Esophagus muscularis mucosa (tissue), 4 donors: ENCODE results near the gene RHOD. TPM values are rescaled to one million over a fixed set of nuclear protein-coding genes. Genes with fewer than 3 reads are reported as not detected.

Source experiments
- DNase-seq: peaks from one replicate; pipeline ENCODE4 v3.0.0-alpha.2; 2017; ENCODE audit errors: extremely low spot score
- H3K27ac ChIP-seq, 4 donors: fragments of 200-600 bp; sonication (generic); replicated peaks in 1 of 4; 1 replicate in 3 of 4; 2 replicates in 1 of 4; pipeline ENCODE4 v1.5.1; 2016 to 2019; ENCODE audit warnings: mild to moderate bottlenecking in 1 of 4
- H3K27me3 ChIP-seq, 4 donors: fragments of 200-600 bp; sonication (generic); one replicate each; pipeline versions ENCODE4 v1.5.1 to v1.6.0; 2016 to 2019
- H3K36me3 ChIP-seq, 4 donors: fragments of 200-600 bp; sonication (generic); one replicate each; pipeline ENCODE4 v1.5.1; 2016 to 2019
- H3K4me1 ChIP-seq, 4 donors: fragments of 200-600 bp; sonication (generic); one replicate each; pipeline ENCODE4 v1.5.1; 2016 to 2019
- H3K4me3 ChIP-seq, 4 donors: fragments of 200-600 bp; sonication (generic); 1 replicate in 2 of 4; 2 replicates in 2 of 4; pipeline ENCODE4 v1.5.1; 2016 to 2019; ENCODE audit warnings: mild to moderate bottlenecking in 4 of 4, moderate library complexity in 1 of 4
- H3K9me3 ChIP-seq, 4 donors: fragments of 200-600 bp; sonication (generic); 1 replicate in 3 of 4; 2 replicates in 1 of 4; pipeline ENCODE4 v1.5.1; 2016 to 2019
- CTCF ChIP-seq, 3 experiments: fragments of 200-600 bp in 2 of 3; fragments of 450-650 bp in 1 of 3; sonication (generic) in 2 of 3; IDR thresholded peaks; one replicate each; pipeline ENCODE4 v1.5.1; 2017 to 2019; ENCODE audit warnings: antibody characterized with exemption in 3 of 3, mild to moderate bottlenecking in 2 of 3, moderate library complexity in 1 of 3
- EP300 ChIP-seq: sonication (generic); formaldehyde crosslinking; IDR thresholded peaks from one replicate; pipeline ENCODE4 v1.6.1; 2017; ENCODE audit warnings: antibody characterized with exemption
- POLR2A ChIP-seq: fragments of 450-650 bp; IDR thresholded peaks from one replicate; pipeline ENCODE4 v1.6.1; 2017; ENCODE audit warnings: antibody characterized with exemption, moderate library complexity, mild to moderate bottlenecking, low read depth
- POLR2AphosphoS5 ChIP-seq, 2 donors: sonication (generic); formaldehyde crosslinking; IDR thresholded peaks; one replicate each; pipeline ENCODE4 v1.6.1; 2017; ENCODE audit warnings: antibody characterized with exemption in 2 of 2
- WGBS: methylation state at CpG from one replicate; pipeline ENCODE4 v1.1.5; 2018; 5-methylcytosine and 5-hydroxymethylcytosine counted together
- intact Hi-C: fragments of 100-400 bp; cut with DNase I; formaldehyde crosslinking; loops from one replicate; pipeline ENCODE4 v1.15.1; 2023
- total RNA-seq, 4 donors: library from RNA; depleted of rRNA; stranded (reverse); fragments of >200 nt; gene quantifications; one replicate each; pipeline versions ENCODE4 v1.1.0 to v1.2.1, GENCODE V29; 2016

RHOD gene
- total RNA-seq, 4 donors from 2014 or later = 14.4 to 34.7 (median 20.4) TPM

GRCh38 chr11:67052891-67053290 lies 3.8 kb upstream of the RHOD start:
- 91% methylated on average over 5 of the region's 5 CpGs for WGBS
- Histone ChIP-seq H3K4me1 (peaks cover 19 to 28% (median 26%) of the 10 kb centered on the region in 4 donors), H3K36me3 (no peaks in the 10 kb centered on the region), H3K9me3 (no peaks in the 10 kb centered on the region), H3K4me3 (no peak overlapping the region), H3K27me3 (peaks cover 0 to 11% (median 0%) of the 10 kb centered on the region in 4 donors), H3K27ac (no peak overlapping the region)
- TF ChIP-seq CTCF (IDR thresholded peaks at IDR 0.05) = no peak
- no peak for TF ChIP-seq EP300
- no peak for TF ChIP-seq POLR2A
- no peak for TF ChIP-seq POLR2AphosphoS5 (IDR thresholded peaks at IDR 0.05)
- intact Hi-C loops = no loop called here
- no peak for DNase-seq

GRCh38 chr11:67053896-67054329 lies 2.7 kb upstream of the RHOD start:
- Histone ChIP-seq H3K27ac (no peak overlapping the region), H3K4me3 (no peak overlapping the region), H3K9me3 (no peaks in the 10 kb centered on the region), H3K4me1 (peaks cover 22 to 28% (median 27%) of the 10 kb centered on the region in 4 donors), H3K36me3 (no peaks in the 10 kb centered on the region), H3K27me3 (peaks cover 0 to 11% (median 0%) of the 10 kb centered on the region in 4 donors)
- TF ChIP-seq POLR2A = no peak
- peak; percentile 55 to 71 (median 59) for TF ChIP-seq CTCF (IDR thresholded peaks at IDR 0.05)
- no peak for DNase-seq
- WGBS = 23% methylated on average over 7 of the region's 7 CpGs
- intact Hi-C loops = no loop called here

DNA sequence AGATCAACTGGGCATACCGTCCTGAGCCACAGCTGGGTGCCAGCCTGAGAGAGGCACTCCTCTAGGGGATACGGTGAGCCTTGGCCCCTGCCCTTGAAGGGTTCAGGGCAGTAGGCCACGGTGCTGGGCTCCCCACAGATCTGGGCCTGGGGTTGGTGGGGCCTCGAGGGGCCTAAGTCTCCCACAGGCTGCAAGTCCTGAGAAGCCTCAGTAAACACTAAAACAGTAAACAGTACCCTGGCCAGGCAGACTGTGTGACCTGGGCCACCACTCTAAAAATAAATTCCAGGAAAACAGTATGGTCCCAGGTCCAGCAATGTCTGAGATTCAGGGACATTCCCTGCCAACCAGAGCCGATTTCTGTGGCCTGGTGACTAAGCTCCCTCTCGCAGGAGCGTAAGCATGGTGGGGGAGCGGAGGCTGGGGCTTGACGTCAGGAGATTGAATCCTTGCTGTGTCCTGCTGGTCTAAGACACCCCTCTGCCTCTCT lies 2.3 kb upstream of the RHOD start:
- TF ChIP-seq POLR2A = no peak
- H3K4me1 ChIP-seq = peaks cover 22 to 28% (median 27%) of the 10 kb centered on the region in 4 donors
- DNase-seq = no peak
- no peaks in the 10 kb centered on the region for H3K36me3 ChIP-seq
- peaks cover 0 to 11% (median 0%) of the 10 kb centered on the region in 4 donors for H3K27me3 ChIP-seq
- H3K27ac ChIP-seq = no peak overlapping the region
- H3K4me3 ChIP-seq = no peak overlapping the region
- 73% methylated on average over 8 of the region's 9 CpGs for WGBS
- no peaks in the 10 kb centered on the region for H3K9me3 ChIP-seq
- intact Hi-C loops = no loop called here

- intact Hi-C loops = no loop called here
- Histone ChIP-seq H3K9me3 (no peaks in the 10 kb centered on the region), H3K4me1 (peaks cover 22 to 28% (median 27%) of the 10 kb centered on the region in 4 donors), H3K27ac (no peak overlapping the region), H3K27me3 (peaks cover 0 to 10% (median 0%) of the 10 kb centered on the region in 4 donors), H3K36me3 (no peaks in the 10 kb centered on the region), H3K4me3 (no peak overlapping the region)
- TF ChIP-seq EP300 (no peak), POLR2A (no peak), CTCF (IDR thresholded peaks at IDR 0.05) (no peak), POLR2AphosphoS5 (IDR thresholded peaks at IDR 0.05) (no peak)
- WGBS = 67% methylated on average over 10 of the region's 10 CpGs
- DNase-seq = no peak
These were observed 1.7 kb upstream of the RHOD start for GRCh38 chr11:67054836-67055523.

DNA sequence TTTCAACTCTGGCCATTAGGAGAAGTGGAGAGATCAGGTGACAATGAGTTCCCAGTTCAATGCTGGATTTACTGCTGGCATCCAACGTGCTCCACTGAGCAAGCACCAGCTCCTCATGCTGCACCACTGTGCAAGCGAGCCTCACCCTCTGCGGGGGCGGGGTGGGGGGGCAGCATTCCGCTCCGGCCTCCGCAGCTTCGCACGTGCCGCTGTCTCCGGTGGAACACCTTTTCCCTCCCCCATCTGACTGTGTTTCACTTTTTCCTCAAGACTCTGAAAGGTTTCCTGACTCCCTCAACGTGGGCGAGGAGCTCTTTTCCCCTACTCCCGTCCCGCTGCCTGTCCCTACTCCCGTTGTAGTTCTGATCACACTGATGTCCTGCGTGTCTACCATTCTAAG lies 835 bp upstream of the RHOD start:
- 24% methylated on average over 16 of the region's 17 CpGs for WGBS
- peaks cover 22 to 28% (median 27%) of the 10 kb centered on the region in 4 donors for H3K4me1 ChIP-seq
- intact Hi-C loops = no loop called here
- no peaks in the 10 kb centered on the region for H3K9me3 ChIP-seq
- no peaks in the 10 kb centered on the region for H3K36me3 ChIP-seq
- DNase-seq = no peak
- peak overlapping the region in 1 of 4 donors; percentile 73 for H3K27ac ChIP-seq
- TF ChIP-seq EP300 = no peak
- peaks cover 0 to 4% (median 0%) of the 10 kb centered on the region in 4 donors for H3K27me3 ChIP-seq
- H3K4me3 ChIP-seq = peak overlapping the region; percentile 67 to 80 (median 73)
